ENCODE measurements around the gene CYP1A2.
"Not testable (repeated sequence)": the region's sequence is repeated elsewhere in the genome, so short reads cannot be mapped to it uniquely, and the experiment has no call there.

CYP1A2 gene

GRCh38 chr15:74777769-74778598 is 29.3 kb downstream of the CYP1A2 start:
- DNase-seq, result no peak

DNA sequence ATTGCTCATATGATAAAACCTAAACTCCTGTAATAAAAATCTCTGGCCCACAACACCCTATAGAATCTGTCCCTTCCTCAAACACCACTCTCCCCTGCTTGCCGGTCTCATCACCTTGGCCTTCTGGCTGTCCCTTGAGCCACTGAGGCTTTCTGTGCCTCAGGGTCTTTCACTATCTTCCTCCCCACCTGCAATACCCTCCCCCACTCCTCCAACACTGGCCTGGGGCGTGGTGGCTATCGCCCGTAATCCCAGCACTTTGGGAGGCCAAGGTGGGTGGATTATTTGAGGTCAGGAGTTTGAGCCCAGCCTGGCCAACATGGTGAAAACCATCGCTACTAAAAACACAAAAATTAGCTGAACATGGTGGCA is 29.9 kb downstream of the CYP1A2 start:
- no peak for DNase-seq

GRCh38 chr15:74779162-74779648 is 30.6 kb downstream of the CYP1A2 start:
- no peak for DNase-seq

DNA sequence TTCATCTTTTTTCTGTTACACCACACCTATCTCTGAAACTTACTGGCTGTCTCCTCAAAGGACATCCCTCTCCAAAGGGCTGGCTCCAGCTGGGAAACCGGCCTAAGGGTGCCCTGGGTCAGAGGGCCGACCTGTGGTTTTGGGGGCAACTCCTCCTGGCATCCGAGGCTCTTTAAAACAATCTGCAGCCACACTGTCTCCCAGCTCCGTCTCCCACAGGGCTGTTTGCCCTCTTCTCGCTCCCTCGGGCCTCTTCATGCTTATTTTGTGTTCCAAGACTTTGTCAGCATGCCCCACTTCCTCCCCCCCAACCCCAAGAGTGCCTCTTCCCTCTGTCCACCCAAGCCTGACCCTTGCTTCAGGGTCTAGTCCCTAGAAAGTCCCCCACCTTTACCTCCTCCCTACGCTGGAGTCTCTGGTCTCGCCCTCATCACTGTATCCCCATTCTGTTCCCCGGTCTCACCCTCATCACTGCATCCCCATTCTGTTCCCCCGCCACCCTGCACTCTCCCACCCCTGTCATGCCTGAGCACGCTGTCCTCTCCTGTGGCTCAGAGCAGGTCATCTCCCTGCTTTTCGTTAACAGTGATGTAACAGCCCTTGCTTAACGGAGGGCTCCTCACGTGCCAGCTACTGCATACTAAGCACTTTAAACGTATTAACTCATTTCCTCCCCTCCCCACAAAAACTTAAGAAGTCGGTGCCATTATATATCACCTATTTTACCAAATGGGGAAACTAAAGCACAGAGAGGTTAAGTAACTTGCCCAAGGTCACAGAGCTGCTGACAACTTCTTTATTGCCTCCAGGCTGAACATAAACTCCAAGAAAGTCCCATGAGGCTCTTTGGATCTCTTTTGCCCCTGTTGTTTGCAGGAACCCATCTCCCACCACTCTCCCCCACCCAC is 32.1 kb downstream of the CYP1A2 start:
- peak; percentile 37 for DNase-seq

- peak; percentile 60 for DNase-seq
Measured at GRCh38 chr15:74781431-74782258, 33.0 kb downstream of the CYP1A2 start, which contains the start of gene CSK. CSK (plus strand) TSS chr15:74782080; CDS start chr15:74798298, 16,218 bp downstream.

DNA sequence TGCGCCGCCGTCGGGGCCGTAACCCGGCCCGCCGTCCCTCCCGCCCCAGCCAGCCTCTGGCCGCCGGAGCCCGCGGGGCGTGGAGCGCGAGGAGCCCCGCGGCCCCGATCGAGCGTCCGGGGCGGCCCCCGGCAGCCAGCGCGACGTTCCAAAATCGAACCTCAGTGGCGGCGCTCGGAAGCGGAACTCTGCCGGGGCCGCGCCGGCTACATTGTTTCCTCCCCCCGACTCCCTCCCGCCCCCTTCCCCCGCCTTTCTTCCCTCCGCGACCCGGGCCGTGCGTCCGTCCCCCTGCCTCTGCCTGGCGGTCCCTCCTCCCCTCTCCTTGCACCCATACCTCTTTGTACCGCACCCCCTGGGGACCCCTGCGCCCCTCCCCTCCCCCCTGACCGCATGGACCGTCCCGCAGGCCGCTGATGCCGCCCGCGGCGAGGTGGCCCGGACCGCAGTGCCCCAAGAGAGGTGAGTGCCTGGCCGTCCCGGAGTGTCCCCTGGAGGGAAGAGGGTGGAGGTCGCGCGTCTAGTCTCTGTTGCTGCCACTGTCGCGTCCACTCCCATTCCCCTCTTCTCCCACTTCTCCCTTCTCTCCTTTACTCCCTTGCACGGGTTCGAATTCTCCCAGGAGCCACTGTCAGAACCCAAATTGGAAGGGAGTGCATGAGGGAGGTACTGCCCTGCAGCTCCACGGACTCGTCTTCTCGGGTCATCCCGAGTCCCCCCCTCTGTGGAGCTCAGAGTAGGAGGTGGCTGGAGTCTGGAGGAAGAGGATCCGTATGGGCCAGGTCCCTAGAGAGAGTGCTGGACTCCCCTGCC is 33.8 kb downstream of the CYP1A2 start:
- DNase-seq, result no peak

DNA sequence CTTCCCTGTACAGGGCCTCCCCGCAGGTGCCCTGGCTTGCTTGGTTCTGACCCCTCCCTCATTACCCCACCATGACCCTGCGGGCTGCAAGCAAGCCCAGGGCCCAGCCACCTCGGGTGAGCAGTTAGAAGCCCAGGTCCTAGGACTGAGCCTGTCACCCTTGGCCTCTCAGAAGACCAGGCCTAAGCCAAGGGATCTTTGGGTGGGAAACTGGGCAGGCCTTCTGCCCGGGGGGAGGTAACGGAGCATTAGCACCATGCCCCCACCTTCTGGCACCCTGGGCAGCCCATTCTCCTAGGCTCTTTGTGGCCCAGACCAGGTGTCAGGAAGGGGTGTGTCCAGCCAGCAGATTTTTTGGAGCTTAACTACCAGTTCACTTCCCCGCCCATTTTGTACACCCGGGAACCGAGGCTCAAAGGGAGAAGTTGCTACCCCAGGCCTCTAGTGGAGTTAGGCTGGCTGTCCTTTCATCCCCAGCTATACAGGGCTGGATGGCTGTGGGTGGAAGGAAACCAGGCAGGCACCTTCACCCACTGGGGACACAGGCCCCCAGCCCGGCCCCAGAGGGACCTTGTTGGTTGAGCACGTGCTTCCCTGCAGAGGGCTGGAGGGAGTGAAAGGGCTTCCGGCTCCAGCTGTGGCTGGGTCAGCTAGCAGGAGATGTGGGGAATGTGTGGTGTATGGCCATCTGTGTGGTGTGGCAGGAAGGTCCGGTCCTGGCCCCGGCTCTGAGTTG is 34.6 kb downstream of the CYP1A2 start:
- no peak for DNase-seq

DNA sequence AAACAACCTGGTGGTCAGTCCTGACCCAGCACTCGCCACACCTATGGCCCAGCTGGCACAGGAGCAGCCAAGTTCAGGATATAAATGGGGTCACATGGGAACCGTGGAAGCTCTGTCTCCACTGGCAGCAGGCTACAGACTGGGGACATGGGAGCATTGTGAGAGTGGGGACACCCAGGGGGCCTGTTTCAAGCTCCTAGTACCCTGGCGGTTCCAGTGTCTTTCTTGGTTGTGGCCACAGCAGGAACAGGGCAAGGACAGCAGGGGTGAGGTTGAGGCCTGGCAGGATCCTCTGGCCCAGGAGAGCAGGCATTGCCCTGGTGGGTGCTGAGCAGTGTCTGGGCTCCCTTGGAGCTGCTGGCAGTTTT is 35.1 kb downstream of the CYP1A2 start:
- DNase-seq, result no peak

DNA sequence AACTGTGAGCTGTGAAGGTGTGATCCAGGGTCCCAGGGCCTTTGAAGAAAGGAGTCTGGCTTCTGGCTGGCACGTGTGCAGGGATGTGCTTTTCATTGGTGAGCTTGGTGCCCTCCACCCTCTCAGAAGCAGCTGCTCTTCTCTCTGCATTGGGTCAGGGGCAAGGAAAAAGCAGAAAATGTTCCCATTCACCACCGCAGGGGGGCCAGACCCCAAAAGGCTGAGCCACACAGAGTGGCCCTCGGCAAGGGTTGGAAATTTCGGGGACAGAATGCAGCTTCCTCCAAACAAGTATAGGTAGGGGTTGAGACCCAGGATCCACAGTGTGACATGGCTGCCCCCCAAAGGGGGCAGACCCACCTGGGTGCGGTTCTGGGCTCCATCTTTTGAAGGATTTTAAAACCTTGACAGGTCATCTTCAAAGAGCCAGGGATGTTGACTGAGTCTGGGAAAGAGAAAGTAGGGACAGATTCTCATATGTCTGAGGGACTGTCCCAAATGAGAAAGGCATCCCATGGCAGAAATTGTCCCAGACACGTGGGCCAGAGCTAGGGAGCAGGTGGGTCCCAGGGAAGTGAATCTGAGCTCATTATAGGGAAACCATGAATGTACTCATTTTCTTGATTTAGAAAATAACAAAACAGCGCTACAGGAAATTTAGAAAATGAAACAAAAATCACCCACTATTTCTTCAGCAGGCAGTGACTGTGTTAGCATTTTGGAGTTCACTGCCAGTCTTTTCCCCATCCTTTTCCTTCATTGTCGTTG is 36.0 kb downstream of the CYP1A2 start:
- no peak for DNase-seq

DNA sequence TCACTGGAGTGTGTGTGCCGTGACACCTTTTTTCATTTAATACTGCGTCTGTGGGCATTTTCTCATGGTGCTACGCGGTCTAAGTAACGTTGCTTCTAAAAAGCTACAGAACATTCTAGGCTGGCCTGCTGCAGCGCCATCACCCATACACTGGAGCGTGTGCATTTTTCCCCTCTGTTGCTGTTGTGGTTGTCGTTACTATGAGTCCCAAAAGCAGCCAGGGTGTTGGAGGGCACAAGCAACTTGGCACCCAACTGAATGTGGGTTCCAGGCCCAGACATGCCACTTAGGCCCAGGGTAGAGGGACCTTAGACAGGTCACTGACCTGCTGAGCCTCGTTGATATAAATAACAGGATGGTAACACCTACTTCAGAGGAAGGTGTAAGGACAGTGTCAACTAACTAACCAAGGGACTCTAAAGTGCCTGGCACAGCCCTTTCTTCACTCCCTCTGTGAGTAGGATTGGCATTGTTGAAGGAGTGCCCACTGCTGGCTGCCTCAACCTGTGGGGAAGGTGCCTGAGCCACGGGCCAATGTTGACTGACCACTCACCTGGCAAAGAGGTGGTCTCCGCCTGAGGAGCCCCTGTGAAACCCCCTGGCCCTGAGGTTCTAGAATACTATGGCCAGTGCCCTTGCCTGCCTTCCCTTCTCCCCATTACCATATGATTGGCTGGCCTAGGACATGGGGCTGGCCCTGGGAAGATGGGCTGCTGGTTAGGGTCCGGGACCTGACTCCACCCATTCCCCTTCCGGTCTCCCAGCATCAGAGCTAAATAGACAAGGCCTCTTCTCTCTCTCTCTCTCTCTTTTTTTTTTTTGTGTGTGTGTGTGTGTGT is 36.8 kb downstream of the CYP1A2 start:
- no peak for DNase-seq

GRCh38 chr15:74786081-74786480 is 37.4 kb downstream of the CYP1A2 start:
- DNase-seq, result not testable (repeated sequence)

GRCh38 chr15:74786551-74787165 is 38.0 kb downstream of the CYP1A2 start:
- DNase-seq, result no peak

- peak; percentile 67 for DNase-seq
Measured at GRCh38 chr15:74787251-74788041, 38.8 kb downstream of the CYP1A2 start.

GRCh38 chr15:74788042-74788682 is 39.5 kb downstream of the CYP1A2 start:
- no peak for DNase-seq

- no peak for DNase-seq
Measured at GRCh38 chr15:74788683-74789151, 40.1 kb downstream of the CYP1A2 start.

- DNase-seq, result no peak
Measured at GRCh38 chr15:74789171-74789631, 40.6 kb downstream of the CYP1A2 start.

DNA sequence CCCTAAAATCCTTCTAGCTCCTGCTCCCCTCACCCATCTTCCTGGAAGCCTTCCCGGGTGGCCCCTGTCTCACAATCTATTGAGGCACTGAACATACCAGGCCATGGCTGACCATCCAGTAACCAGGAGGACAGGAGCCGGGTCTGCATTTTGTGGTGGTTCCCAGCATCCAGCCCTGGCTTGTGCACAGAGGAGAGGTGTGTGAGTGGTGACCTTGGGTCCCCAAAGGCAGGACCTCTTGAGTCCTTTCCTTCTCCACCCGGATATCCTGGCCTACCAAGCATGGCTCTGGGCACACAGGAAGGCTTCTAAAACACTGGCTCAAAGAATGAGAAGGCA is 41.1 kb downstream of the CYP1A2 start:
- DNase-seq, result no peak
